ENCODE results near the gene TUFT1. TPM values are rescaled to one million over a fixed set of nuclear protein-coding genes. Genes with fewer than 3 reads are reported as not detected.
A peak's percentile ranks its signal among the peaks of the same experiment; 100 is the strongest.

TUFT1 gene
- total and polyA plus RNA-seq, 2 of the 13 experiments (the other 11 are each of a cell fraction or from before 2014, with no cell fraction given) = 6.4 to 7.3 TPM

GRCh38 chr1:151493042-151493441 is 47.1 kb upstream of the TUFT1 start (continued):
- no peak for TF ChIP-seq AKNA (CRISPR knock-in tag; IDR thresholded peaks at IDR 0.05; ENCODE audit: borderline replicate concordance)

- Histone ChIP-seq H2AFZ (ENCODE audit: low read length) (no peak overlapping the region), H3K9me3 (ENCODE audit: low read length) (no peaks in the 10 kb centered on the region), H3K4me2 (ENCODE audit: low read depth, low read length) (no peak overlapping the region), H3K4me3 (replicated peaks in 1 of 3; ENCODE audit: insufficient read depth in 1 of 3, low read depth in 2 of 3, low read length in 3 of 3) (no peak overlapping the region), H3K79me2 (ENCODE audit: insufficient read depth, low read length) (no peaks in the 10 kb centered on the region), H3K27me3 (ENCODE audit: control insufficient read depth in 1 of 2, insufficient read depth in 2 of 2, low read length in 2 of 2) (no peaks in the 10 kb centered on the region), H3K9ac (ENCODE audit: insufficient read depth, low read depth, low read length) (no peak overlapping the region), H4K20me1 (ENCODE audit: insufficient read depth, low read length) (no peaks in the 10 kb centered on the region), H3K27ac (ENCODE audit: extremely low read length, insufficient read depth, low read length) (no peak overlapping the region), H3K4me1 (ENCODE audit: insufficient read depth, low read length) (peaks cover 28% of the 10 kb centered on the region), H3K36me3 (replicated peaks in 1 of 2; ENCODE audit: control insufficient read depth in 1 of 2, insufficient read depth in 2 of 2, low read length in 2 of 2) (no peaks in the 10 kb centered on the region)
- intact Hi-C loops (cut with micrococcal nuclease; ENCODE audit: unreplicated experiment) = no loop called here
- ChIA-PET POLR2A (interaction anchor here (1.7 to 2.1 kb wide), 2 partner anchors 16 to 45 kb away, joined by 7 to 11 read pairs; partner anchors contain the start of genes CGN and TUFT1), CTCF (ENCODE audit: low intra/inter-chr PET ratio, low total read pairs) (no interaction called here)
- 0% methylated on average over 1 of the region's 1 CpG for WGBS (ENCODE audit: low lambda C conversion rate)
- DNase-seq (ENCODE audit: low spot score) (peak; percentile 33), ATAC-seq (peak; percentile 44; the same call in 2 of the 3 replicates), FAIRE-seq (no peak)
- in situ Hi-C loops (cut with HindIII; ENCODE audit: extremely low pct_ligation_motif_present, low pct_unique_long_range_greater_than_20kb) = no loop called here
- no TSS peak for BruUV-seq (replicated peaks)
- TF ChIP-seq ZNF280D (CRISPR knock-in tag; IDR thresholded peaks at IDR 0.05) = no peak
- peak; percentile 38; the same call in 1 of the 2 replicates for TF ChIP-seq ZNF362 (CRISPR knock-in tag; IDR thresholded peaks at IDR 0.05; ENCODE audit: borderline replicate concordance)
- no peak for TF ChIP-seq ZNF17 (CRISPR knock-in tag; IDR thresholded peaks at IDR 0.05)
- TF ChIP-seq KDM4B (CRISPR knock-in tag; IDR thresholded peaks at IDR 0.05) = no peak
- no peak for TF ChIP-seq ZBTB43 (CRISPR knock-in tag; conservative IDR thresholded peaks at IDR 0.05)
- TF ChIP-seq JUND (CRISPR knock-in tag; IDR thresholded peaks at IDR 0.05) = no peak
- TF ChIP-seq GZF1 (CRISPR knock-in tag; IDR thresholded peaks at IDR 0.05) = no peak
- TF ChIP-seq IKZF1 (IDR thresholded peaks at IDR 0.05) = no peak
- TF ChIP-seq ZNF563 (CRISPR knock-in tag; IDR thresholded peaks at IDR 0.05) = no peak
- TF ChIP-seq FOSL2 (CRISPR knock-in tag; IDR thresholded peaks at IDR 0.05) = peak; percentile 20; the same call in 1 of the 2 replicates
- no peak for TF ChIP-seq RFX5 (IDR thresholded peaks at IDR 0.05; ENCODE audit: low read depth, low read length)
- TF ChIP-seq NFYC (CRISPR knock-in tag; IDR thresholded peaks at IDR 0.05) = no peak
These were observed 45.3 kb upstream of the TUFT1 start for GRCh38 chr1:151494741-151495281.
